Nephron (organoid): ENCODE measurements around the gene AP5Z1.

ENCODE experiments used
- H3K27ac Mint-ChIP-seq, 3 experiments: 2 replicates each; pipeline ENCODE4 v1.8.0; 2020; ENCODE audit warnings: mixed read lengths in 3 of 3, mild to moderate bottlenecking in 2 of 3, moderate library complexity in 1 of 3
- H3K27me3 Mint-ChIP-seq: 2 replicates; pipeline ENCODE4 v1.8.0; 2021; ENCODE audit warnings: low read depth, mild to moderate bottlenecking, moderate library complexity, mixed read lengths
- H3K36me3 Mint-ChIP-seq: 2 replicates; pipeline ENCODE4 v1.8.0; 2020; ENCODE audit warnings: low read depth, mixed read lengths
- H3K4me1 Mint-ChIP-seq: 2 replicates; pipeline ENCODE4 v1.8.0; 2020; ENCODE audit warnings: mixed read lengths
- H3K4me3 Mint-ChIP-seq, 3 experiments: 2 replicates each; pipeline ENCODE4 v1.8.0; 2020; ENCODE audit warnings: mild to moderate bottlenecking in 3 of 3, mixed read lengths in 3 of 3, moderate library complexity in 2 of 3
- H3K9me3 Mint-ChIP-seq: 2 replicates; pipeline ENCODE4 v1.8.0; 2020; ENCODE audit warnings: mixed read lengths
- TF ChIP-seq, protein P1 (sequence below), 3 experiments: fragments of 200-600 bp; sonication (generic); IDR thresholded peaks; one replicate each; pipeline ENCODE4 v1.5.0; 2021; ENCODE audit warnings: antibody characterized with exemption in 3 of 3; ENCODE audit not compliant: unreplicated experiment in 3 of 3

Gene AP5Z1

DNA sequence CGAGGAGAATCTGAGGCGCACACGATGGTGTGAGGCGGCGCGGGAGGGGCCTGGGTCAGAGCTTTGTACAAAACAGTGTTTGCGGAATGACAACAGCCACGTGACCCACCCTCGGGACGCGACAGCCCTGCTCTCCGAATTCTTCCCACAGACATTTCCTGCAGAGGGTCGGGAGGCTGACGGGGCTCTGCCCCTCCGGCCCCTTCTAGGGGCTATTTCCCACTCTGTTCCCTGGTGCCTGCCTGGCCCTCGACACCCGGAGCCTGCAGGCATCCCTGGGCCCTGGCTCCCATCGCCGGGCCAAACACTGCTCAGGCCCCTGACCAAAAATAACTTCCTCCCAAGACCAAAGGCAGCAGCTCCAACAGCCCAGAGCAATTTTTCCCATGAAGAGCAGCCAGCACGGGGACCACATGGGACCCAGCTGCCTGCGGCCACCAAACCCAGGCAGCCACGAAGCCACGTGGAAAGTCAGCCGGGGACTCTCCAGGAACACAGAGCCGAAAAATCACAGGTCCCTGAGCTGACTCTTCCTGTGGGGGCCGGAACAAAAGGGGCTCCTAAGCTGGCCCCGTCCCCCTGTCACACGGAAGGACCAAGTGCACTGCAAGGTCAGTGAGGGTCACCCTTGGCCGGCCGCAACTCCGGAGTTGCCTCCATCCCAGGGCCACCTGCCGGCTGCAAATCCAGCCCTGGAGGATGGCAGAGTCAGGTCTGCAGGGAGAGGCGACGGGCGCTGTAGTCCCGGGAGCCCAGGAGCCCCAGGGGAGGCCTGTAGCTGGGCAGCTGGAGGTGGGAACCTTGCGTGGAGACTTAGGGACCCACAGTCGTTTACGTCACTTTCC, 44.4 kb downstream of the AP5Z1 start:
- Mint-ChIP-seq H3K27ac (peak overlapping the region; percentile 8 to 67 (median 27)), H3K27me3 (peaks cover 8% of the 10 kb centered on the region), H3K4me1 (peaks cover 5% of the 10 kb centered on the region), H3K36me3 (no peaks in the 10 kb centered on the region), H3K9me3 (no peaks in the 10 kb centered on the region), H3K4me3 (no peak overlapping the region)
- TF ChIP-seq, protein P1, sequence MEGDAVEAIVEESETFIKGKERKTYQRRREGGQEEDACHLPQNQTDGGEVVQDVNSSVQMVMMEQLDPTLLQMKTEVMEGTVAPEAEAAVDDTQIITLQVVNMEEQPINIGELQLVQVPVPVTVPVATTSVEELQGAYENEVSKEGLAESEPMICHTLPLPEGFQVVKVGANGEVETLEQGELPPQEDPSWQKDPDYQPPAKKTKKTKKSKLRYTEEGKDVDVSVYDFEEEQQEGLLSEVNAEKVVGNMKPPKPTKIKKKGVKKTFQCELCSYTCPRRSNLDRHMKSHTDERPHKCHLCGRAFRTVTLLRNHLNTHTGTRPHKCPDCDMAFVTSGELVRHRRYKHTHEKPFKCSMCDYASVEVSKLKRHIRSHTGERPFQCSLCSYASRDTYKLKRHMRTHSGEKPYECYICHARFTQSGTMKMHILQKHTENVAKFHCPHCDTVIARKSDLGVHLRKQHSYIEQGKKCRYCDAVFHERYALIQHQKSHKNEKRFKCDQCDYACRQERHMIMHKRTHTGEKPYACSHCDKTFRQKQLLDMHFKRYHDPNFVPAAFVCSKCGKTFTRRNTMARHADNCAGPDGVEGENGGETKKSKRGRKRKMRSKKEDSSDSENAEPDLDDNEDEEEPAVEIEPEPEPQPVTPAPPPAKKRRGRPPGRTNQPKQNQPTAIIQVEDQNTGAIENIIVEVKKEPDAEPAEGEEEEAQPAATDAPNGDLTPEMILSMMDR (IDR thresholded peaks at IDR 0.05; ENCODE audit: unreplicated experiment in 3 of 3), result no peak

DNA sequence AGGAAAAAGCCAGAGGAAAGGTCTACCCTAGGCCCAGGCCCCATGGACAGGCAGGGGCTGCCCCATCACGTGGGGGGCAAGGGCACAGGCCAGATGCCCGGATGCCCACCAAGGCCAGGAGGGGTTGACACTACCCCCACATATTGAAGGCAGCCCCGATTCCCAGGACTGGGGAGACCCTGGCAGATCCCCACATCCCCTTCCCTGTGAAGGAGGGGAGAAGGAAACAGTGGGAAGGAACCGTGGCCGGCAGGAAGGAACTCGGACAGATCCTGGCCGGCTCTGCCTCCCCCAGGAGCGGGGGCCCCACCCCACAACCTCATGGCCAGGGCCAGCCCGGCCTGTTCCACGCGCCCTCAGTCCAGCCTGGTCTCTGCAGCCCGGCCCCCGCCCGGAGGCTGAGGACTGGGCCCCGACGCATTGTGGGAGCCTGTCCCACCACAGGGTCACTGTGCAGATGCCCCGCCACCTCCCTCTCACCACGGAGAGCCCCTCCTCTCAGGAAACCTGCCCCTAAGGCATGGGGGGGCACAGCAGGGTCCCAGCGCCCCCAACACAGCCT, 45.1 kb downstream of the AP5Z1 start:
- Mint-ChIP-seq H3K27me3 (peaks cover 8% of the 10 kb centered on the region), H3K27ac (no peak overlapping the region), H3K36me3 (no peaks in the 10 kb centered on the region), H3K4me1 (peaks cover 5% of the 10 kb centered on the region), H3K4me3 (no peak overlapping the region), H3K9me3 (no peaks in the 10 kb centered on the region)
- TF ChIP-seq, protein P1 (IDR thresholded peaks at IDR 0.05; ENCODE audit: unreplicated experiment in 3 of 3), result no peak

DNA sequence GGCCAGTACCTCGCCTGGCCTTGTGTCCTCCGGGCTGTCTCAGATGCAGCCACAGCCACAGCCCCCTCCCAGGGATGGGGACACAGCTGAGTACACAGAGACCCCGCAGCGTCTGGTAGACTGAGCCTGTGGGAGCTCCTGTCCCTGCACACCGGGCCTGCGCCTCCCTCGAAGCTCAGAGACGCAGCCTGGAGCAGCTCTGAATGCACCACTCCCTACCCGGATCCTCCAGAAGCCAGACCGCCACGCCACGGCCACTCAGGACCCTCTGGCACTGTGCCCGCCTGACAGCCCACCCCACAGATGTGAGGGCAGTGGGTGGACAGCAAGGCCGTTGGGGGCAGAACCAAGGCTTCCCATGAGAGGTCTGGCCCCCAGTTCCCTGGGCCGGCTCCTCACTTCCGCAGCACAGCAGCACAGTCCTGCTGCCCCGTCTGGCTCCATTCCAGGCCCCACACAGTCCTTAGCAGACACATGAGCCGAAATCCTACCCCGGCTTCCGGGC, 45.6 kb downstream of the AP5Z1 start:
- H3K36me3 Mint-ChIP-seq, result no peaks in the 10 kb centered on the region
- H3K27ac Mint-ChIP-seq, result peak overlapping the region in 1 of 3 experiments; percentile 64
- no peaks in the 10 kb centered on the region for H3K9me3 Mint-ChIP-seq
- H3K4me3 Mint-ChIP-seq, result no peak overlapping the region
- TF ChIP-seq, protein P1 (IDR thresholded peaks at IDR 0.05; ENCODE audit: unreplicated experiment in 3 of 3), result no peak
- H3K27me3 Mint-ChIP-seq, result peaks cover 5% of the 10 kb centered on the region
- H3K4me1 Mint-ChIP-seq, result peaks cover 5% of the 10 kb centered on the region

DNA sequence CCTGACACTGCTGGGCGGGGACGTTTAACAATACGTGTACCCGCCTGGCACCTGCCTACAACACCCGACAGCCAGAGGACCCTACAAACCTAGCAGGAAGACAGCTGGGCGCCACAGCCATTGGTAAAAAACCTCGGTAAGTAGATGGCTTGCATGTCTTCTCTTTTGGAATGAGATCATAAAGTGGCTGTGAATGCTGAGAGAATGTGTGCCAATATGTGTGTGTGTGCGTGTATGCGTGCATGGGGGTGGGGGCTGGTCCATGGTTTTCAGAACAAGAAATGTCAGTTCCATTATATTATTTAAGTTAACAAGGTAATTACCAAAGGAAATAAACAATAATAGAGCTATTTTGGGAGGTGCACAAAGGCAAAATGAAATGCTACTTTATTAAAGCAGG, 47.3 kb downstream of the AP5Z1 start:
- TF ChIP-seq, protein P1 (IDR thresholded peaks at IDR 0.05; ENCODE audit: unreplicated experiment in 3 of 3), result no peak
- no peaks in the 10 kb centered on the region for H3K9me3 Mint-ChIP-seq
- no peaks in the 10 kb centered on the region for H3K36me3 Mint-ChIP-seq
- H3K27me3 Mint-ChIP-seq, result peaks cover 5% of the 10 kb centered on the region
- no peak overlapping the region for H3K27ac Mint-ChIP-seq
- H3K4me3 Mint-ChIP-seq, result no peak overlapping the region
- peaks cover 5% of the 10 kb centered on the region for H3K4me1 Mint-ChIP-seq

DNA sequence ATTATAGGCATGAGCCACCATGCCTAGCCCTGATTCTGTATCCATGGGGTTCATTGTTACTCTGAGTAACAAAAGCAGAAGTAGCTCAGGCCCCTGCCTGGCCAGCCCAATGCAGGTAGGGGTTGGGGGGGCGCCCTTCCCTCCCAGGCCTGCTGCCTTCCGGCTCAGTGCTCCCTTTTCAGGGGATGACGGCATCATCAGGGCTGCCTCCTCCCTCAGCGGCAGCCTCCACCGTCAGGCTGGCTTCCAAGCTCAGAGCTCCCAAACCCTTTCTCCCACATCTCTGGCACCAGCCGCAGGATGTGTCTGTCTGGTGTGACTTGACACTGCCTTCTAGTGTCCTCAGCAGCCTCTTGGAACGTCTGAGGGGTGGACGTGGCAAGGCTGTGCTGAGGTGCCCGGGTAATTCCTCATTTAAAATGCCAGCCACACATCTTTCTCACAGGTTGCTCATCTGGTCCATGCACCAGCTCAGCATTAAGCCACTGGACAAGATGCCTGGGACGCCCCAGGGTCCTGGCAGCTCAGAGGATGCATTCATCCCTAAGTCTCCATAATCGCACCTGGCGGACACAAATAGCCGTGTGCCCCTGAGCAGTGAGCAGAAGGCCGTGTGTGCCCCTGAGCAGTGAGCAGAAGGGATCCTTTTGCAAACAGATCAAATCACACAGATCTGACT, 48.2 kb downstream of the AP5Z1 start:
- H3K36me3 Mint-ChIP-seq, result no peaks in the 10 kb centered on the region
- H3K27ac Mint-ChIP-seq, result no peak overlapping the region
- H3K27me3 Mint-ChIP-seq, result peaks cover 5% of the 10 kb centered on the region
- no peaks in the 10 kb centered on the region for H3K9me3 Mint-ChIP-seq
- H3K4me3 Mint-ChIP-seq, result no peak overlapping the region
- H3K4me1 Mint-ChIP-seq, result peaks cover 5% of the 10 kb centered on the region
- TF ChIP-seq, protein P1 (IDR thresholded peaks at IDR 0.05; ENCODE audit: unreplicated experiment in 3 of 3), result no peak
